HG03439 (cell line): ENCODE data around the gene B4GALNT2.
"Not testable (repeated sequence)": the region's sequence is repeated elsewhere in the genome, so short reads cannot be mapped to it uniquely, and the experiment has no call there.

Experiments
- ATAC-seq: cut with Tn5 transposase; IDR thresholded peaks from one replicate; pipeline ENCODE4 v1.9.1; 2021; ENCODE audit warnings: mild to moderate bottlenecking, moderate library complexity; ENCODE audit not compliant: unreplicated experiment

The B4GALNT2 gene

GRCh38 chr17:49117587-49118230, 14.9 kb upstream of the B4GALNT2 start:
- no peak for ATAC-seq

- no peak for ATAC-seq
Observed at GRCh38 chr17:49120166-49120565, 12.4 kb upstream of the B4GALNT2 start.

DNA sequence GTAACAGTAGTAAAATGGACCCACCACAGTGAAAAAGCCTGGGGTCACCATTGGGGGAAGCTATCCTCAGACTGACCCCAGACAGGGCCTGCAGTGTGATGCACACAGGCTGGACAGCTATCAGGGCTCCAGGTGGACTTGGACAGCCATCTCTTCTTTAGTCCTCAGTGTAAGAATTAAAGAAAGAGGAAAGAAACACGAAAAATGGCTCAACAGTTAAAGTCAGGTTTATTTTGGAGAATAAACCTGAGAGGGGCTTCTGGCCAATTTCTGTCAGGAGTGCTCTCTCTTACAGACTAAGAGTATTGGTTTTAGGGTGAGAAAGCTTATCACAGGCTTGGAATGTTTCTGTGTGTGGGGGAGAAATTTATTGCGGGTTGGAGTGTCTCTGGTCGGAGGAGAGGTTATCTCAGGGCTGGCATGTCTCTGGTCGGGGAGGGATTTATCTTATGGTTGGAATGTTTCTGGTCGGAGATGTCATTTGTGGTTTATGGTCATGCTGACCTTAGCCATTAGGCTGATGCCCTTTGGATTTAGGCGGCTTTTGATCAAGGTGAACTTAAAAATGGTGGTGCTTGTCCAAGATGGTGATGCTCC, 10.8 kb upstream of the B4GALNT2 start:
- no peak for ATAC-seq

DNA sequence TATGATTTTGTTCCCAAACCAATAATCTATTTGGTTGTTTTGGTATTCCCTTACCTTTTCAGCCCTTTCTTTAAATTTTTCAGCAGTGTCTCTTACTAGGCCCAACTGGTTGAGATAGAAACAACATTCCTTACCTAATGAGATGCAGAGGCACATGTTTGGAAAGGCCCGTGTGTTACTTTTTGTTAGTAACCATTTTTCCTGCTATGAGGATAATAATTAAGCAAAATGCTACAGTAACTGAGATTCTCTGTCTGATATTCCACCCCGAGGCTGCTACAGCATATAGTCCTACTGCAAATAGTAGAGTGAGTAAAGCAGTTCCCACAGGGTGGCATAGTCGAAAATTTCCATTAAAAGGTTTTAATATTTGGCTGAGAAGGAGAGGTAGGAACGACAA, 10.0 kb upstream of the B4GALNT2 start:
- no peak for ATAC-seq

- ATAC-seq: no peak
Observed at GRCh38 chr17:49123061-49123460, 9.5 kb upstream of the B4GALNT2 start.

DNA sequence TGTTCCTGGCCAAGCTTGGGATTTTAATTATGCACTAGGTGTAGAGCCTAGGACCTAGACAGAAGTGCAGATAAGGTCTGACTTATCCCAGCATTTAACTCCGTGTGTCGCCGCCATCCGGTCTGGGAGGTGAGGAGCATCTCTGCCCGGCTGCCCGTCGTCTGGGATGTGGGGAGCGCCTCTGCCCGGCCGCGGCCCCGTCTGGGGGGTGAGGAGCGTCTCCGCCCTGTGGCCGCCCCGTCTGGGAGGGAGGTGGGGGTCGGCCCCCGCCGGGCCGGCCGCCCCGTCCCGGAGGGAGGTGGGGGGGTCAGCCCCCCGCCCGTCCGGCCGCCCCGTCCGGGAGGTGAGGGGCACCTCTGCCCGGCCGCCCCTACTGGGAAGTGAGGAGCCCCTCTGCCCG, 7.1 kb upstream of the B4GALNT2 start:
- ATAC-seq: no peak

GRCh38 chr17:49126183-49126859, 6.2 kb upstream of the B4GALNT2 start:
- not testable (repeated sequence) for ATAC-seq

- ATAC-seq: not testable (repeated sequence)
Observed at GRCh38 chr17:49129359-49129950, 3.1 kb upstream of the B4GALNT2 start.

- ATAC-seq: no peak
Observed at GRCh38 chr17:49130891-49131290, 1.7 kb upstream of the B4GALNT2 start.

DNA sequence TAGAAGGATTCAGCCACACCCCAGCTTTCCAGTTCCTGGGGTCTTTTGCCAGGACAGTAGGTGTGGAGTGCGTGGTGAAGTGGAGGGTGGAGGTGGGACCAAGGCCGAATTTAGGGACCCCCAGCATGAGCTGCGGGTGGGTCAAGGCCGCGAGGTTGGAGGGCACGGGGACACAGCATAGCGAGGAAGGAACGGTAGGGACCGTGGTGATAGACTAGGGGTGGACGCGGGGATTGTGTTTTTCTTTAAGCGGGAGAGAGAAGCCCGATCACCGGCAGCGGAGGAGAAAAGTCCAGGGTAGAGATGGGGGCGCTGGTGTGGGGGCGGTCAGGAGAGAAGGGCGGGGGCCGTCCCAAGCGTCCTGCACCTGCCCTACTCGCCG, 261 bp upstream of the B4GALNT2 start:
- no peak for ATAC-seq

DNA sequence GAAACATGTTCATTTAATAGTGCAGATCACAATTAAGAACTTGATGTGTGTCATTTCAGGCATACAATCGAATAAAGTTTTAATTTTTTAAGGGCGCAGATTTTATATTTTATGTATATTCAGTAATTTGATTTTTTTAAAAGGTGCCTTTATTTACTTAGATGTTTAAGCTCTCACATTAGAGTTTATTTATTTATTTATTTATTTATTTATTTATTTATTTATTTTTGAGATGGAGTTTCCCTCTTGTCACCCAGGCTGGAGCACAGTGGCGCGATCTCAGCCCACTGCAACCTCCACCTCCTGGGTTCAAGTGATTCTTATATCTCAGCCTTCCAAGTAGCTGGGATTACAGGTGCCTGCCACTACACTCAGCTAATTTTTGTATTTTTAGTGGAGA, 3.8 kb downstream of the B4GALNT2 start:
- no peak for ATAC-seq

DNA sequence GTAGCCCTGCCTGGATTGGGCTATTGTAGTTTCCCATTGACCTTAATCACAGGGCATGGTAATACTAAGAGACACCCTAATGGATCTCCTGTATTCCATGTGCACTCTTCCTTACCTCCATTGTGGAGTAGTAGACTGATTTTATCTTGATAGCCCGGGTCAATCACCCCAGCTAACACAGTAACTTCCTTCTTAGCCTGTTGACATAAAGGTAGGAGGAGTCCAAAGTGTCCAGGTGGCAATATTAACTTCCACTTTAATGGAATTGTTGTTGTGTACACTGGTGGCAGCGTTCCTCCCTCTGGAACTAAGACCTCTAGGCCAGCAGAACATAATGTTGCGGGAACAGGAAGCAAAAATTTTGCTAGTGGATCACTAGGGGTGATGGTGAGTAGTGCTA, 13.1 kb downstream of the B4GALNT2 start:
- not testable (repeated sequence) for ATAC-seq

GRCh38 chr17:49146620-49147306, 14.2 kb downstream of the B4GALNT2 start:
- ATAC-seq: no peak

DNA sequence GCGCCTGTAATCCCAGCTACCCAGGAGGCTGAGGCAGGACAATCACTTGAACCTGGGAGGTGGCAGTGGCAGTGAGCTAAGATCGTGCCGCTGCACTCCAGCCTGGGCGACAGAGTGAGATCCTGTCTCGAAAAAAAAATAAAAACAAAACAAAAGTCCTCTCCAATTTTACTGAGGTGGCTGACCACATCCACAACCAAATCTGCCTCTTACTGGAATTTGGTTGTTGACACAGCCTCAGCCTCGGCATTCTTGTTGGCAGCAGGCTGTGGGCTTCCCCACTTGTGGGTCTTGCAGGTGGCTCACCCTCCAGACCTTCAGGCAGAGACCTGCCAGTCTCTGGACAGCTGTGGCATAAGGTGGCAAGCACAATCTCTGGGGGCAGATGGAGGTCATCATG, 15.6 kb downstream of the B4GALNT2 start:
- ATAC-seq: no peak

DNA sequence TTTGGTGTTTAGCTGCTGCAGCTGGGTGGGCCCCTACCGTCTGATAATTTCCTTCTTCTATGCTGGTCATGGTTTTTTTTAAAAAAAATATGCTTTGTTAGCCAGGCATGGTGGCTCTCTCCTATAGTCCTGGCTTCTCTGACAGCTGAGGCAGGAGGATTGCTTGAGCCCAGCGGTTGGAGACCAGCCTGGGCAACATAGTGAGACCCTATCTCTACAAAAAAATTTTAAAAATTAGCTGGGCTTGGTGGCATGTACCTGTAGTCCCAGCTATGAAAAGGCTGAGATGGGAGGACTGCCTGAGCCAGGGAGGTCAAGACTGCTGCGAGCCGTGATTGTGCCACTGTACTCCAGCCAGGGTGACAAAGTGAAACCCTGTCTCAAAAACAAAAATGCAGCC, 19.4 kb downstream of the B4GALNT2 start:
- no peak for ATAC-seq

- ATAC-seq: no peak
Observed at GRCh38 chr17:49156256-49156655, 23.7 kb downstream of the B4GALNT2 start.

DNA sequence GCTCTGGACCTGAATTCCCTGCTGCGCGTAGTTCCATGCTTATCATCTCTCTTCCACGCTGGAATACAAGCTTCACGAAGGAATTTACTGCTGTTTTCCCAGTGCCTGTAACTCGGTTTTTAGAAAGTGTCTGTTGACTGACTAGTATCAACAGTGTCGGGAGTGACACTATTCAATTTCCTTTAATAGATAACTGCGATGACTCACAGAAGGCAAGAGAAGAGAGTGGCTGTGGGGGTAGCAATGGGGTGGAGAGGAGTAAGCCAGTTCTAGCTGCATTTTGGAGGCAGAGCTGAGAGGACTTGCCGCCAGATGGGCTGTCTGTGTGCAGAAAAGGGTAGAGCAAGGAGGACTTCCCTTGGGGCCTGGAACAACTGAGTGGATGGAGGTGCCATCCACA, 25.2 kb downstream of the B4GALNT2 start:
- ATAC-seq: no peak

DNA sequence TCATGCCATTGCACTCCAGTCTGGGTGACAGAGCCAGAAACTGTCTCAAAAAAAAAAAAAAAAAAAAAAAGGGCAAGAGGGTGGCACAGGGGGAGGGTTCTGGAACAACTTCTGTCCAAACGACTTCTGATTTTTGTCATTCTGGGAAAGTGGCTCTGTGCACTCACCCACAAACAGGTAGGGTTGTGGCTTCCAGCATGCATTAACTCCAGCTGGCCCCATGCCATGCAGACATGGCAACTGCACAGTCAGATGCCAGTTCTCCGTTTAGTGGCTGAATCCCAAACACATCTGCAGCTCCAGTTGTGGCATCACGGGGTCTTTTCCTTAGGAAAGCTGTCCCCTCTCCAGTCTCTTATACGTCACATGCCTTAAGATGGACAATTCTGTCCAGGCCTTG, 30.3 kb downstream of the B4GALNT2 start:
- ATAC-seq: no peak

GRCh38 chr17:49165143-49165542, 32.6 kb downstream of the B4GALNT2 start:
- ATAC-seq: no peak

DNA sequence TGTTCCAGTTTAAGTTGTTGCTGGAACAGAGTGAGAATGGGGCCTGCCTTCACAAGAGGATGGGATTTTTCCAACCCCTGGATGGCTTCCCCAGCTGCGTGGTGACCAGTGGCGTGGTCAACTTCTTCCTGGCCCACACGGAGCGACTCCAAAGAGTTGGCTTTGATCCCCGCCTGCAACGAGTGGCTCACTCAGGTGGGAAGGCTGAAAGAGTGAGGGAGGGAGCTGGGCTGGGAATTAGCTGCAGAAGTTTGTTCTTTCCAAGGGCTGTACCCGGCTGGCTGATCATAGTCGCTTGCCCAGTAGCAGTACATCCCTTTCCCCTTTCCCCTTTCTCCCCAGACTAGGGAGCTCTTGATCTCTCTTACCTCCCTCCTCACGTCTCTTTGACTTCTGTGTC, 36.1 kb downstream of the B4GALNT2 start:
- ATAC-seq: no peak

DNA sequence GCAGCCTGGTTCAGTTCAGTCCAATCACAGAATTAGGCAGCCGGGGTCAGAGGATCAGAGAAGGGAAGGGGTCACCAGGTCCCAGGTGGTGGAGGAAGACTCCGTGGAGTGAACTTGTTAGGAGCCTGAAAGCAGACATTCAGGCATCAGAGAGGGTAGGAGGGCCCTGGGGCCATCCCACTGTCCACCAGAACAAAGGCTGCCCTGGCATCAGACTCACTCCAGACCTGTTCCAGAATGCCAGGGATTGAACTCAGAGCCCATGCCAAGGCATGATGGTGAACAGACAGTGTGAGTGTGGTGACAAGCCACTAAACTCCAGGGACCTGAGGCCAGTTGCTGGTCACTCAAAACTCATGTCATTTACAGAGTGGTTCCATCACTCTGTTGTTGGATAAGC, 37.6 kb downstream of the B4GALNT2 start:
- no peak for ATAC-seq
